Peyer's patch (tissue), 4 donors: ENCODE results near the gene PHC2. TPM values are rescaled to one million over a fixed set of nuclear protein-coding genes. Genes with fewer than 3 reads are reported as not detected.
"Not testable (repeated sequence)": the region's sequence is repeated elsewhere in the genome, so short reads cannot be mapped to it uniquely, and the experiment has no call there.

Experiments
- DNase-seq, 3 donors: peaks; one replicate each; pipeline ENCODE4 v3.0.0-alpha.2; 2017 to 2019
- H3K27ac ChIP-seq, 4 donors: fragments of 200-600 bp; sonication (generic); one replicate each; pipeline ENCODE4 v1.5.1; 2016 to 2019
- H3K27me3 ChIP-seq, 2 donors: fragments of 200-600 bp; sonication (generic); one replicate each; pipeline ENCODE4 v1.5.1; 2019
- H3K36me3 ChIP-seq, 3 donors: fragments of 200-600 bp; sonication (generic); one replicate each; pipeline ENCODE4 v1.5.1; 2016 to 2019
- H3K4me1 ChIP-seq, 4 donors: fragments of 200-600 bp; sonication (generic); one replicate each; pipeline ENCODE4 v1.5.1; 2016 to 2019
- H3K4me3 ChIP-seq, 4 donors: fragments of 200-600 bp; sonication (generic); 1 replicate in 3 of 4; 2 replicates in 1 of 4; pipeline ENCODE4 v1.5.1; 2016 to 2019; ENCODE audit warnings: mild to moderate bottlenecking in 1 of 4
- H3K9me3 ChIP-seq, 4 donors: fragments of 200-600 bp; sonication (generic); one replicate each; pipeline ENCODE4 v1.5.1; 2016 to 2019; ENCODE audit warnings: mild to moderate bottlenecking in 1 of 4
- POLR2A ChIP-seq, 2 donors: fragments of 450-650 bp; IDR thresholded peaks; one replicate each; pipeline ENCODE4 v1.5.1; 2017; ENCODE audit warnings: antibody characterized with exemption in 2 of 2, mild to moderate bottlenecking in 2 of 2, moderate library complexity in 2 of 2
- total RNA-seq, 4 donors: library from RNA; depleted of rRNA; stranded (reverse); fragments of >200 nt; gene quantifications; one replicate each; pipeline ENCODE4 v1.1.0, GENCODE V29; 2016
- TF ChIP-seq, protein P1 (sequence below), 6 experiments: fragments of 450-650 bp in 4 of 6; fragments of 200-600 bp in 2 of 6; sonication (generic) in 1 of 6; IDR thresholded peaks; one replicate each; pipeline ENCODE4 v1.5.1; 2017 to 2019; ENCODE audit warnings: antibody characterized with exemption in 6 of 6, mild to moderate bottlenecking in 3 of 6, moderate library complexity in 1 of 6

The PHC2 gene
- total RNA-seq, 4 donors from 2014 or later: 50.3 to 71.1 (median 65.9) TPM

DNA sequence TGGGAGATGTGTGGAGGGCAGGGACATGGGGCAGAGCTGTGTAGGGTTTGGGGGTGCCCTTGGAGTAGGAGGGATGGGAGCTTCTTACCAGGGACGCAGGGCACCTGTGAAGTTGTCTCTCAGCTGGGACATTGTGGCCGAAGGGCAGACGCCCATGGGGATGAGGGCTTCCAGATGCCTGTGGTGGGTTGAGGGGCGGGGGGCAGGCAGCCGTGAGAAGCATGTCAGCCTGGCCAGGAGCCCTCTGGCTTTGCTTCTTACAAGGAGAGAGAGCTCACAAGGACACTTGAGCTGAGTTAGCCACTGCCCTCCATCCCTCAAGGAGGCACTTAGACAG, 118.5 kb downstream of the PHC2 start:
- Histone ChIP-seq H3K4me3 (no peak overlapping the region), H3K27ac (no peak overlapping the region), H3K27me3 (no peaks in the 10 kb centered on the region), H3K9me3 (no peaks in the 10 kb centered on the region), H3K4me1 (no peaks in the 10 kb centered on the region), H3K36me3 (no peaks in the 10 kb centered on the region)
- peak in 1 of 3 donors; percentile 25 for DNase-seq
- TF ChIP-seq POLR2A (IDR thresholded peaks at IDR 0.05): no peak

DNA sequence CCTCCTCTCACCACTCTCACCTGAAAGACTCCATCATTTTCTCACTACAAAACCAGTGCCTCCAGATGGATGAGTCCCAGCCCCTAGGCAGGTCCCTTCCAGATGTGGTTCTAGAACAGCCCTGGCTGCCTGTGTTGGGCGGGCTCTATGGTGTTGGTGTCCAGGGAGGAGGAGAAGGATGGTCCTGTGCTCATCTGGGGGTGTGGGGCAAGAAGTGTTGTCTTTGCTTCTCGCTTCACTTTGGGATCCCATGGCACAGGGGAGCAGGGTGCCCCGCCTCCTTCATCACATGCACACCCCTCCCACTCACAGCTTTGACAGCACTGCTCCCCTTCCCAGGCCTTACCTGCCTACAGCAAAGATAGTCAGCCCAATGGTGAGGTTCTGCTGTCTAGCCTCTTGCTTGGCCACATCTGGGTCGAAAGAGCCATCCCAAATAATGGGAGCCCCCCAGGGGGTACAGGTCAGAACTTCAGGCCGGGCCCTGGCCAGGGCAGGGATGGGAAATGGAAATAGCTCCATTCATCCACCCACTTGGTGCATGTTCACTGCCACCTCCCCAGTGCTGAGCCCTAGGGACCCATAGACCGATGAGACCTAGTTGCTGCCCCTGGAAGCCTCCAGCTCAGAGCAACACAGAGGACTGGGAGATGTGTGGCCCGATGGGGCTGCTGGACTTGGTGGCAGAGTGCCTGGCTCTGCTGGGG, 119.0 kb downstream of the PHC2 start:
- Histone ChIP-seq H3K27ac (no peak overlapping the region), H3K9me3 (no peaks in the 10 kb centered on the region), H3K36me3 (no peaks in the 10 kb centered on the region), H3K27me3 (no peaks in the 10 kb centered on the region), H3K4me1 (peaks cover 0 to 4% (median 1%) of the 10 kb centered on the region in 4 donors), H3K4me3 (no peak overlapping the region)
- TF ChIP-seq, protein P1, sequence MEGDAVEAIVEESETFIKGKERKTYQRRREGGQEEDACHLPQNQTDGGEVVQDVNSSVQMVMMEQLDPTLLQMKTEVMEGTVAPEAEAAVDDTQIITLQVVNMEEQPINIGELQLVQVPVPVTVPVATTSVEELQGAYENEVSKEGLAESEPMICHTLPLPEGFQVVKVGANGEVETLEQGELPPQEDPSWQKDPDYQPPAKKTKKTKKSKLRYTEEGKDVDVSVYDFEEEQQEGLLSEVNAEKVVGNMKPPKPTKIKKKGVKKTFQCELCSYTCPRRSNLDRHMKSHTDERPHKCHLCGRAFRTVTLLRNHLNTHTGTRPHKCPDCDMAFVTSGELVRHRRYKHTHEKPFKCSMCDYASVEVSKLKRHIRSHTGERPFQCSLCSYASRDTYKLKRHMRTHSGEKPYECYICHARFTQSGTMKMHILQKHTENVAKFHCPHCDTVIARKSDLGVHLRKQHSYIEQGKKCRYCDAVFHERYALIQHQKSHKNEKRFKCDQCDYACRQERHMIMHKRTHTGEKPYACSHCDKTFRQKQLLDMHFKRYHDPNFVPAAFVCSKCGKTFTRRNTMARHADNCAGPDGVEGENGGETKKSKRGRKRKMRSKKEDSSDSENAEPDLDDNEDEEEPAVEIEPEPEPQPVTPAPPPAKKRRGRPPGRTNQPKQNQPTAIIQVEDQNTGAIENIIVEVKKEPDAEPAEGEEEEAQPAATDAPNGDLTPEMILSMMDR (IDR thresholded peaks at IDR 0.05): no peak
- no peak for TF ChIP-seq POLR2A (IDR thresholded peaks at IDR 0.05)
- no peak for DNase-seq

DNA sequence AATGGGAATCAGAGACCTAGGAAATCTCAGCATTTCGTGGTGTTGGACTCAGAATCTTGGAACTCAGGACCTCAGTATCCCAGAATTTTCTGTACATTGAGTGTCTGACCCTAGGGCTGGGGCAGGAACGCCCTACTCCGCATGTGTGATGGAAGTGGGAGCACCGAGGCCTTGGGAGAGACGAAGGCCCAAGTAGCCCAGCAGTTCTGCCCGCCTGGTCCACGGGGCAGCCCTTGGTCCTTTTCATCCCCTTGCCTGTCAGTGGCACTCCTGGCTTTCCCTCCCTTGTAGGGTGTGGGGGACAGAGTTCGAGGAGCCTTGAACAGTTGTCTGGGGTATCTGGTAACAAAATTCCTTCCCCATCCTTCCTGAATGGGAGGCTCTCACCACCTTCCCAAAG, 120.2 kb downstream of the PHC2 start:
- Histone ChIP-seq H3K9me3 (no peaks in the 10 kb centered on the region), H3K4me1 (peaks cover 0 to 10% (median 3%) of the 10 kb centered on the region in 4 donors), H3K4me3 (no peak overlapping the region), H3K27me3 (no peaks in the 10 kb centered on the region), H3K36me3 (no peaks in the 10 kb centered on the region), H3K27ac (no peak overlapping the region)
- DNase-seq: peak in 1 of 3 donors; percentile 5
- TF ChIP-seq, protein P1 (IDR thresholded peaks at IDR 0.05): no peak
- TF ChIP-seq POLR2A (IDR thresholded peaks at IDR 0.05): no peak

DNA sequence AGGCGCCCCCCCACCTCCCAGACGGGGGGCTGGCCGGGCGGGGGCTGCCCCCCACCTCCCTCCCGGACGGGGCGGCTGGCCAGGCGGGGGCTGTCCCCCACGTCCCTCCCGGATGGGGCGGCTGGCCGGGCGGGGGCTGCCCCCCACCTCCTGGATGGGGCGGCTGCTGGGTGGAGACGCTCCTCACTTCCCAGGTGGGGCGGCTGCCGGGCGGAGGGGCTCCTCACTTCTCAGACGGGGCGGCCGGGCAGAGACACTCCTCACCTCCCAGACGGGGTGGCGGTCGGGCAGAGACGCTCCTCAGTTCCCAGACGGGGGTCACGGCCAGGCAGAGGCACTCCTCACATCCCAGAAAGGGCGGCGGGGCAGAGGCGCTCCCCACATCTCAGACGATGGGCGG, 121.5 kb downstream of the PHC2 start:
- H3K4me3 ChIP-seq, H3K27ac ChIP-seq, H3K27me3 ChIP-seq, H3K36me3 ChIP-seq, H3K9me3 ChIP-seq, H3K4me1 ChIP-seq: not testable (repeated sequence)
- peak in 1 of 3 donors; percentile 3 for DNase-seq

DNA sequence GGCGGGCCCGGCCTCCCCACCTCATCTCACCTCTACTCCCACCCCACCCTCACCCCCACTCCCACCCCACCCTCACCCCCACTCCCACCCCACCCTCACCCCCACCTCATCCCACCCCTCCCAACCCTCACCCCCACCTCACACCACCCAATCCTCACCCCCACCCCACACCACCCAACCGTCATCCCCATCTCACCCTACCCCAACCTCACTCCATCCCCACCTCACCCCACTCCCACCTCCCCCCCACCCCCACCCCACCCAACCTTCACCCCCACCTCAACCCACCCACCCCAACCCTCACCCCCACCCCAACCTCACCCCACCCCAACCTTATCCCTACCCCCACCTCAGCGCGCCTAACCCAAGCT, 123.4 kb downstream of the PHC2 start:
- no peak for DNase-seq
- no peaks in the 10 kb centered on the region for H3K27me3 ChIP-seq
- H3K4me1 ChIP-seq: peaks cover 0 to 10% (median 3%) of the 10 kb centered on the region in 4 donors
- no peaks in the 10 kb centered on the region for H3K9me3 ChIP-seq
- H3K27ac ChIP-seq: no peak overlapping the region
- TF ChIP-seq, protein P1 (IDR thresholded peaks at IDR 0.05): no peak
- TF ChIP-seq POLR2A (IDR thresholded peaks at IDR 0.05): no peak
- H3K36me3 ChIP-seq: no peaks in the 10 kb centered on the region
- no peak overlapping the region for H3K4me3 ChIP-seq

DNA sequence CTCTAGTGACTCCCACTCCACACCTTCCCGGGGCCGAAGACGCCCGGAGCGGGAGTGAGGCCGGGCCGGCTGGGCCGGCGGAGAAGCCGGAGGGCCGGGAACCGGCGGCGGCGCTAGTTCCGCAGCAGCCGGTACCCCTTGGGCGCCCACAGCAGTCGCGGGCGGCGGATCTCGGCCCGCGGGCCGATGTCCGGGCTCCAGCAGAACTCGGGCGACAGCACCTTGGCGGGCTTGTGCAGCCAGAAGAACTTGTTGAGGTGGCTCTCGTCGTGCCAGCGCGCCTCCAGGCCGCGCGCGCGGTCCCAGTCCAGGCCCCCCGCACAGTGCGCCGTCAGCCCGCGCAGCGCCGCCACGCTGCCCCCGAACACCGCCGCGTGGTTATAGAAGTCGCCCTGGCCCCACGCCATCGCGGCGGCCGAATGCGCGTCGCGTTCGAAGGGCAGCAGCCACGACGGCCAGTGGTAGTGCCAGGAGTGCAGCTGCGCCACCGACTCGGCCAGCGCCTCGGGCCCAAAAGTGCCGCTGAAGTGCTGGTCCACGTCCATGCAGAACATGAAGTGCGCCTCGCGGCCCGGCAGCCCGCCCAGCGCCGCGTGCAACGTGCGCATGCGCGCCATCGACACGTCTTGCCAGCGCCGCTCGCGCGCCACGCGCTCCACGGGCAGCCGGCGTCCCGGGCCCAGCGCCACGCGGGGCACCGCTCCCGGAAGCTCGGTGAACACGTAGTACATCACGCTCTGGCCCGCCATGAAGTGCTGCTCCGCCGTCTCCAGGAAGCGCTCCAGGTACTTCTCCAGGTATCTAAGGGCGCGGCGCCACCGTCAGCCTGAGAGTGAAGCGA, 124.0 kb downstream of the PHC2 start:
- TF ChIP-seq, protein P1 (IDR thresholded peaks at IDR 0.05): no peak
- TF ChIP-seq POLR2A (IDR thresholded peaks at IDR 0.05): no peak
- H3K9me3 ChIP-seq: no peaks in the 10 kb centered on the region
- no peak overlapping the region for H3K27ac ChIP-seq
- H3K4me3 ChIP-seq: peak overlapping the region in 3 of 4 donors; percentile 5 to 46 (median 30)
- peaks cover 0 to 10% (median 3%) of the 10 kb centered on the region in 4 donors for H3K4me1 ChIP-seq
- no peak for DNase-seq
- H3K36me3 ChIP-seq: no peaks in the 10 kb centered on the region
- H3K27me3 ChIP-seq: no peaks in the 10 kb centered on the region
